Coronary artery (tissue), 2 donors: Measurements from ENCODE around the gene INPP5E.

Experiments
- DNase-seq: peaks from one replicate; pipeline ENCODE4 v3.0.0-alpha.2; 2017; ENCODE audit warnings: low spot score
- H3K27ac ChIP-seq, 2 donors: fragments of 200-600 bp; sonication (generic); one replicate each; pipeline ENCODE4 v1.5.1; 2016 to 2019
- H3K4me3 ChIP-seq: fragments of 200-600 bp; sonication (generic); 2 replicates; pipeline ENCODE4 v1.5.1; 2016; ENCODE audit warnings: mild to moderate bottlenecking, moderate library complexity
- CTCF ChIP-seq: fragments of 200-600 bp; sonication (generic); IDR thresholded peaks from one replicate; pipeline ENCODE4 v1.5.1; 2019; ENCODE audit warnings: antibody characterized with exemption

Gene INPP5E

DNA sequence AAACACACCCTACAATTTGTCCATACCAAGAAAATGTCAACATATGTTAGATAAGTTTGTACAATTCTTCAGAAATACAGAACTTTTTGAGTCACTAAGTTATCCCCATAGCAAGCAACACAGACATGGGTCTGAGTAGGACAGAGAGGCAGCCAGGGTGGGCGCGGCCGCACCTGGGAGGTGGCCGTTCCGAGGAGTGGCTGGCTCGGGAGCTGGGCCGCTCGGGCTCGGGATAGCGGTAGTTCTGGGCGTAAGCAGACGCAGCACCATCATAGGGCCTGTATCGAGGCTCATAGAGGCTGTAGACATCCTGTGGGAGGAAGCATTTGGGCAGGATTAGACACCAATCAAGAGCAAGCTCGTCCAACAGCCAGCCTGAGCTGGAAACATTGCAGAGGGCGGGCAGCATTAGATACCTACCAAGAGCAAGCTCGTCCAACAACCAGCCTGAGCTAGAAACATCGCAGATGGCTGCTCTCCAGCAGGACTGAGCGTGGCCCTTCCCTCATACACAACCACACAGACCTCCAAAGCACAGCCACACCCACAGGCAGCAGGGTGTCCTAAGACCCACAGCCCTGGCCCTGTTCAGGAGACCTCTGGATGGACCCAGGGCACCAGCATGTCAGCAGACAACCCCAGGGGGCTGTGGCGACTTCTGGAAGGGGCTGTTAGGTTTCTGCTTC, 32.3 kb upstream of the INPP5E start:
- no peak overlapping the region for H3K27ac ChIP-seq
- H3K4me3 ChIP-seq, result no peak overlapping the region
- no peak for DNase-seq
- no peak for TF ChIP-seq CTCF

- Histone ChIP-seq H3K27ac (no peak overlapping the region), H3K4me3 (no peak overlapping the region)
- no peak for DNase-seq
- TF ChIP-seq CTCF, result no peak
Observed at GRCh38 chr9:136470792-136471469, 31.3 kb upstream of the INPP5E start.

GRCh38 chr9:136470356-136470755, 30.7 kb upstream of the INPP5E start:
- TF ChIP-seq CTCF, result no peak
- no peak for DNase-seq
- no peak overlapping the region for H3K4me3 ChIP-seq
- no peak overlapping the region for H3K27ac ChIP-seq

GRCh38 chr9:136467766-136468165, 28.1 kb upstream of the INPP5E start:
- DNase-seq, result no peak
- Histone ChIP-seq H3K27ac (no peak overlapping the region), H3K4me3 (no peak overlapping the region)
- TF ChIP-seq CTCF, result no peak

DNA sequence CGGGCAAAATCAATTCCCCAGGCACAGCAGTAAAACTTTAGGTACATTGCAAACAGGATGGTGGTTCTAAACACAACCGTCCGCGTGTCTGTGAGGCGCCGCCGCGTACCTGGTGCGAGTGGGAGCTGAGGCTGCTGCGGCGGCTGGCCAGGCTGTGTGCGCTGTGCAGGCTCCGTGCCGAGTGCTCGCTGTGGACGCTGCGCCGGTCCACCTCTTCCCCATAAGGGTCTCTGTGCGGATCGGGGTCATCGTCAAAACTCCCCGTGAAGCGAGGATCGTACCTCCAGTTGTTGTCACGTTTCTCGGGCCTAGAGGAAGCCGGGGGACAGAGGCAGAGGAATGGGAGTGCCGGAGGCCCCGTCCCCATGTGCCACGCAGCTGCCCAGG, 26.5 kb upstream of the INPP5E start:
- no peak overlapping the region for H3K4me3 ChIP-seq
- H3K27ac ChIP-seq, result no peak overlapping the region
- DNase-seq, result no peak
- no peak for TF ChIP-seq CTCF

GRCh38 chr9:136465500-136466154, 26.0 kb upstream of the INPP5E start:
- Histone ChIP-seq H3K4me3 (no peak overlapping the region), H3K27ac (no peak overlapping the region)
- no peak for TF ChIP-seq CTCF
- no peak for DNase-seq
